HCT116 (cell line): ENCODE results near the gene TMPO. TPM values are rescaled to one million over a fixed set of nuclear protein-coding genes. Genes with fewer than 3 reads are reported as not detected.

Source experiments
- ATAC-seq: fragments of 200-7000 bp; cut with Tn5 transposase; 2 replicates; pipeline ENCODE4 v1.9.1; 2020; ENCODE audit warnings: mild to moderate bottlenecking, moderate library complexity
- BruUV-seq: library from RNA; stranded (reverse); fragments of 400-500 nt; replicated peaks from 2 replicates; lab custom pipeline; 2021; lab: Mats Ljungman, UMichigan
- CTCF ChIA-PET: fragments of 300-600 bp; sonication (Branson Sonifier 250); formaldehyde crosslinking; loops from one replicate; lab custom pipeline; 2021; ENCODE audit warnings: antibody characterized with exemption; lab: Charles Lee
- POLR2A ChIA-PET: fragments of 300-600, 350-600 bp; sonication (Branson Sonifier 250); formaldehyde crosslinking; loops from one replicate; lab custom pipeline; 2021; ENCODE audit warnings: antibody characterized with exemption; lab: Charles Lee
- RAD21 ChIA-PET, 2 experiments: fragments of 300-600 bp; sonication (Branson Sonifier 250); formaldehyde crosslinking; loops; one replicate each; lab custom pipeline; 2023; ENCODE audit warnings: low total read pairs in 2 of 2; ENCODE audit not compliant: uncharacterized antibody in 2 of 2, unreplicated experiment in 2 of 2, low non-redundant PET in 1 of 2; lab: Charles Lee
- DNase-seq: peaks from one replicate; pipeline ENCODE4 v3.0.0-alpha.2; 2010; ENCODE audit warnings: low read depth, low spot score
- H2AFZ ChIP-seq: fragments of 200-600 bp; shearing (Covaris generic), sonication (generic); 2 replicates; pipeline ENCODE4 v1.6.1; 2017; ENCODE audit warnings: low read depth, mixed run types, mixed read lengths, antibody characterized with exemption, low read length; ENCODE audit not compliant: poor library complexity, severe bottlenecking
- H3K27ac ChIP-seq: 2 replicates; pipeline ENCODE4 v1.5.1; 2012; ENCODE audit warnings: low read depth, low read length
- H3K27me3 ChIP-seq: fragments of 200-600 bp; sonication (generic); 2 replicates; pipeline ENCODE4 v1.6.1; 2016; ENCODE audit warnings: mixed run types, low read length, mixed read lengths; ENCODE audit not compliant: insufficient read depth
- H3K36me3 ChIP-seq, 2 experiments: fragments of 200-500 bp in 1 of 2; fragments of 200-600 bp in 1 of 2; sonication (Bioruptor generic) in 1 of 2; sonication (generic) in 1 of 2; 2 replicates each; pipeline versions ENCODE4 v1.5.1 to v1.6.1; 2014 to 2016; ENCODE audit warnings: low read length in 2 of 2, inconsistent platforms in 1 of 2, mixed read lengths in 1 of 2, mixed run types in 1 of 2; ENCODE audit not compliant: insufficient read depth in 2 of 2, control insufficient read depth in 1 of 2
- H3K4me1 ChIP-seq, 2 experiments: fragments of 200-600 bp in 1 of 2; sonication (generic) in 1 of 2; 2 replicates each; pipeline versions ENCODE4 v1.5.1 to v1.6.1; 2012 to 2017; ENCODE audit warnings: low read length in 2 of 2, inconsistent platforms in 1 of 2, mild to moderate bottlenecking in 1 of 2, mixed read lengths in 1 of 2, mixed run types in 1 of 2, moderate library complexity in 1 of 2; ENCODE audit not compliant: insufficient read depth in 2 of 2, control insufficient read depth in 1 of 2
- H3K4me2 ChIP-seq: fragments of 200-600 bp; sonication (generic); 2 replicates; pipeline ENCODE4 v1.6.1; 2017; ENCODE audit warnings: mixed run types, low read length, mixed read lengths
- H3K4me3 ChIP-seq, 2 experiments: fragments of 200-600 bp in 1 of 2; sonication (generic) in 1 of 2; replicated peaks in 1 of 2; 2 replicates each; pipeline ENCODE4 v1.5.1; 2011 to 2016; ENCODE audit warnings: low read length in 2 of 2, control low read depth in 1 of 2, low read depth in 1 of 2, mild to moderate bottlenecking in 1 of 2, mixed read lengths in 1 of 2, mixed run types in 1 of 2
- H3K79me2 ChIP-seq: fragments of 200-600 bp; sonication (generic); 2 replicates; pipeline ENCODE4 v1.6.1; 2017; ENCODE audit warnings: mild to moderate bottlenecking, mixed run types, low read length, moderate library complexity, mixed read lengths; ENCODE audit not compliant: insufficient read depth
- H3K9ac ChIP-seq: fragments of 200-600 bp; sonication (generic); 2 replicates; pipeline ENCODE4 v1.6.1; 2016; ENCODE audit warnings: low read length, mixed read lengths
- H3K9me2 ChIP-seq: fragments of 200-600 bp; sonication (generic), shearing (Covaris generic); 2 replicates; pipeline ENCODE4 v1.6.1; 2017; ENCODE audit warnings: mixed run types, mild to moderate bottlenecking, moderate library complexity; ENCODE audit not compliant: insufficient read depth
- H3K9me3 ChIP-seq, 2 experiments: fragments of 200-500 bp in 1 of 2; fragments of 200-600 bp in 1 of 2; sonication (Bioruptor generic) in 1 of 2; sonication (generic) in 1 of 2; 2 replicates each; pipeline ENCODE4 v1.6.1; 2014 to 2017; ENCODE audit warnings: low read length in 2 of 2, mixed read lengths in 2 of 2, inconsistent platforms in 1 of 2, low read depth in 1 of 2, mild to moderate bottlenecking in 1 of 2, mixed run types in 1 of 2, moderate library complexity in 1 of 2; ENCODE audit not compliant: control insufficient read depth in 1 of 2, insufficient read depth in 1 of 2
- H4K20me1 ChIP-seq: fragments of 200-600 bp; sonication (generic), shearing (Covaris generic); 2 replicates; pipeline ENCODE4 v1.6.1; 2017; ENCODE audit warnings: mixed run types, mild to moderate bottlenecking, moderate library complexity; ENCODE audit not compliant: insufficient read depth
- EGR1 ChIP-seq: IDR thresholded peaks from 2 replicates; pipeline ENCODE4 v1.6.1; 2012; ENCODE audit warnings: low read depth
- ELF1 ChIP-seq: IDR thresholded peaks from 2 replicates; pipeline ENCODE4 v1.6.1; 2012; ENCODE audit warnings: low read depth, borderline replicate concordance
- EZH2 ChIP-seq: fragments of 200-600 bp; sonication (generic); IDR thresholded peaks from 2 replicates; pipeline ENCODE4 v1.6.1; 2017; ENCODE audit warnings: antibody characterized with exemption, mixed run types
- EZH2phosphoT487 ChIP-seq: fragments of 200-600 bp; IDR thresholded peaks from 2 replicates; pipeline ENCODE4 v1.6.1; 2018; ENCODE audit warnings: antibody characterized with exemption, borderline replicate concordance
- FOSL1 ChIP-seq: IDR thresholded peaks from 2 replicates; pipeline ENCODE4 v1.6.1; 2012; ENCODE audit warnings: low read depth
- JUND ChIP-seq: IDR thresholded peaks from 2 replicates; pipeline ENCODE4 v1.6.1; 2012
- POLR2A ChIP-seq: IDR thresholded peaks from 2 replicates; pipeline ENCODE4 v1.7.0; 2011; ENCODE audit warnings: borderline replicate concordance; ENCODE audit not compliant: insufficient read depth, insufficient read length; ENCODE audit errors: extremely low read depth
- POLR2AphosphoS5 ChIP-seq: IDR thresholded peaks from 2 replicates; pipeline ENCODE4 v1.6.1; 2011; ENCODE audit warnings: mild to moderate bottlenecking, low read depth, low read length, moderate library complexity
- RAD21 ChIP-seq: IDR thresholded peaks from 2 replicates; pipeline ENCODE4 v1.6.1; 2012; ENCODE audit warnings: low read depth, mild to moderate bottlenecking
- SP1 ChIP-seq: IDR thresholded peaks from 2 replicates; pipeline ENCODE4 v1.6.1; 2012; ENCODE audit warnings: low read depth
- SRF ChIP-seq: IDR thresholded peaks from 2 replicates; pipeline ENCODE4 v1.6.1; 2012; ENCODE audit warnings: low read depth
- TCF7L2 ChIP-seq: IDR thresholded peaks from 2 replicates; pipeline ENCODE4 v1.7.0; 2011; ENCODE audit warnings: borderline replicate concordance, inconsistent platforms; ENCODE audit not compliant: insufficient read depth, insufficient read length; ENCODE audit errors: extremely low read depth
- ZNF274 ChIP-seq: fragments of 200-500 bp; sonication (Bioruptor generic); IDR thresholded peaks from 2 replicates; pipeline ENCODE4 v1.6.1; 2014; ENCODE audit warnings: mild to moderate bottlenecking, low read depth, low read length, inconsistent platforms
- intact Hi-C: fragments of 100-400 bp; cut with micrococcal nuclease; formaldehyde crosslinking; loops from 2 replicates; pipeline ENCODE4 v1.10.0; 2022
- total RNA-seq: library from RNA; stranded (reverse); gene quantifications from one replicate; pipeline ENCODE4 v1.2.1, GENCODE V29; 2021; ENCODE audit not compliant: unreplicated experiment
- TF ChIP-seq, protein P1 (sequence below), 3 experiments: fragments of 200-600 bp in 1 of 3; sonication (generic) in 1 of 3; IDR thresholded peaks in 2 of 3; conservative IDR thresholded peaks in 1 of 3; 2 replicates each; pipeline ENCODE4 v1.5.1; 2012 to 2017; ENCODE audit warnings: low read depth in 2 of 3, low read length in 2 of 3, antibody characterized with exemption in 1 of 3, borderline replicate concordance in 1 of 3, control low read depth in 1 of 3, mild to moderate bottlenecking in 1 of 3, mixed read lengths in 1 of 3, mixed run types in 1 of 3, moderate library complexity in 1 of 3; ENCODE audit not compliant: insufficient read depth in 1 of 3
- TF ChIP-seq, protein P2 (sequence below): IDR thresholded peaks from 2 replicates; pipeline ENCODE4 v1.6.1; 2011; ENCODE audit warnings: mild to moderate bottlenecking, low read length, moderate library complexity; ENCODE audit not compliant: insufficient replicate concordance; ENCODE audit errors: extremely low read depth
- TF ChIP-seq, protein P3 (sequence below): IDR thresholded peaks from 2 replicates; pipeline ENCODE4 v1.6.1; 2012; ENCODE audit warnings: low read depth
- TF ChIP-seq, protein P4 (sequence below): IDR thresholded peaks from 2 replicates; pipeline ENCODE4 v1.6.1; 2012
- TF ChIP-seq, protein P5 (sequence below): IDR thresholded peaks from 2 replicates; pipeline ENCODE4 v1.6.1; 2012

Gene TMPO
- total RNA-seq, 1 experiment from 2014 or later: 207 TPM

DNA sequence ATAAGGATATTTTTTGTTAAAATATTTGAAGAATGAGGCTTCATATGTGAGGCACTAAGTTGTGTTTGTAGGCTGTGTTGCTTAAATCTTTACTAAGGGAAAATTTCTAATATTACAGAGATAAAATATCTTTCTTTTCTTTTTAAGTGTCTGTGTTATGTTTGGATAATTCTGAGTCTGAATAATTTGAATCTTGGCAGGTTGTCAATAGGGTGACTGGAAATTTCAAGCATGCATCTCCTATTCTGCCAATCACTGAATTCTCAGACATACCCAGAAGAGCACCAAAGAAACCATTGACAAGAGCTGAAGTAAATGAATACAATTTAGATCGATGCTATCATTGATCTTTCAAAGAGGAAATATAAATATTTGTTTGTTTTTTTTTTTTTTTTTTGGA lies 29.4 kb downstream of the TMPO start:
- ATAC-seq: no peak
- H3K4me1 ChIP-seq: no peaks in the 10 kb centered on the region
- H3K9me3 ChIP-seq: no peaks in the 10 kb centered on the region
- no TSS peak for BruUV-seq
- RAD21 ChIA-PET: no interaction called here
- H3K4me3 ChIP-seq: no peak overlapping the region
- POLR2A ChIA-PET: no interaction called here
- intact Hi-C loops: no loop called here
- no peaks in the 10 kb centered on the region for H3K27me3 ChIP-seq
- H3K27ac ChIP-seq: no peak overlapping the region
- no peak overlapping the region for H2AFZ ChIP-seq
- no peak for TF ChIP-seq TCF7L2
- TF ChIP-seq EGR1: no peak
- TF ChIP-seq FOSL1: no peak
- TF ChIP-seq, protein P1, sequence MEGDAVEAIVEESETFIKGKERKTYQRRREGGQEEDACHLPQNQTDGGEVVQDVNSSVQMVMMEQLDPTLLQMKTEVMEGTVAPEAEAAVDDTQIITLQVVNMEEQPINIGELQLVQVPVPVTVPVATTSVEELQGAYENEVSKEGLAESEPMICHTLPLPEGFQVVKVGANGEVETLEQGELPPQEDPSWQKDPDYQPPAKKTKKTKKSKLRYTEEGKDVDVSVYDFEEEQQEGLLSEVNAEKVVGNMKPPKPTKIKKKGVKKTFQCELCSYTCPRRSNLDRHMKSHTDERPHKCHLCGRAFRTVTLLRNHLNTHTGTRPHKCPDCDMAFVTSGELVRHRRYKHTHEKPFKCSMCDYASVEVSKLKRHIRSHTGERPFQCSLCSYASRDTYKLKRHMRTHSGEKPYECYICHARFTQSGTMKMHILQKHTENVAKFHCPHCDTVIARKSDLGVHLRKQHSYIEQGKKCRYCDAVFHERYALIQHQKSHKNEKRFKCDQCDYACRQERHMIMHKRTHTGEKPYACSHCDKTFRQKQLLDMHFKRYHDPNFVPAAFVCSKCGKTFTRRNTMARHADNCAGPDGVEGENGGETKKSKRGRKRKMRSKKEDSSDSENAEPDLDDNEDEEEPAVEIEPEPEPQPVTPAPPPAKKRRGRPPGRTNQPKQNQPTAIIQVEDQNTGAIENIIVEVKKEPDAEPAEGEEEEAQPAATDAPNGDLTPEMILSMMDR (IDR thresholded peaks at IDR 0.05 in 2 of 3, conservative IDR thresholded peaks at IDR 0.05 in 1 of 3; ENCODE audit: borderline replicate concordance in 1 of 3, insufficient read depth in 1 of 3, low read depth in 2 of 3, low read length in 2 of 3): no peak
- TF ChIP-seq, protein P2, sequence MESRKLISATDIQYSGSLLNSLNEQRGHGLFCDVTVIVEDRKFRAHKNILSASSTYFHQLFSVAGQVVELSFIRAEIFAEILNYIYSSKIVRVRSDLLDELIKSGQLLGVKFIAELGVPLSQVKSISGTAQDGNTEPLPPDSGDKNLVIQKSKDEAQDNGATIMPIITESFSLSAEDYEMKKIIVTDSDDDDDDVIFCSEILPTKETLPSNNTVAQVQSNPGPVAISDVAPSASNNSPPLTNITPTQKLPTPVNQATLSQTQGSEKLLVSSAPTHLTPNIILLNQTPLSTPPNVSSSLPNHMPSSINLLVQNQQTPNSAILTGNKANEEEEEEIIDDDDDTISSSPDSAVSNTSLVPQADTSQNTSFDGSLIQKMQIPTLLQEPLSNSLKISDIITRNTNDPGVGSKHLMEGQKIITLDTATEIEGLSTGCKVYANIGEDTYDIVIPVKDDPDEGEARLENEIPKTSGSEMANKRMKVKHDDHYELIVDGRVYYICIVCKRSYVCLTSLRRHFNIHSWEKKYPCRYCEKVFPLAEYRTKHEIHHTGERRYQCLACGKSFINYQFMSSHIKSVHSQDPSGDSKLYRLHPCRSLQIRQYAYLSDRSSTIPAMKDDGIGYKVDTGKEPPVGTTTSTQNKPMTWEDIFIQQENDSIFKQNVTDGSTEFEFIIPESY: no peak
- TF ChIP-seq POLR2A: no peak
- TF ChIP-seq ZNF274: no peak
- no peak for TF ChIP-seq EZH2
- TF ChIP-seq SRF: no peak
- TF ChIP-seq, protein P3, sequence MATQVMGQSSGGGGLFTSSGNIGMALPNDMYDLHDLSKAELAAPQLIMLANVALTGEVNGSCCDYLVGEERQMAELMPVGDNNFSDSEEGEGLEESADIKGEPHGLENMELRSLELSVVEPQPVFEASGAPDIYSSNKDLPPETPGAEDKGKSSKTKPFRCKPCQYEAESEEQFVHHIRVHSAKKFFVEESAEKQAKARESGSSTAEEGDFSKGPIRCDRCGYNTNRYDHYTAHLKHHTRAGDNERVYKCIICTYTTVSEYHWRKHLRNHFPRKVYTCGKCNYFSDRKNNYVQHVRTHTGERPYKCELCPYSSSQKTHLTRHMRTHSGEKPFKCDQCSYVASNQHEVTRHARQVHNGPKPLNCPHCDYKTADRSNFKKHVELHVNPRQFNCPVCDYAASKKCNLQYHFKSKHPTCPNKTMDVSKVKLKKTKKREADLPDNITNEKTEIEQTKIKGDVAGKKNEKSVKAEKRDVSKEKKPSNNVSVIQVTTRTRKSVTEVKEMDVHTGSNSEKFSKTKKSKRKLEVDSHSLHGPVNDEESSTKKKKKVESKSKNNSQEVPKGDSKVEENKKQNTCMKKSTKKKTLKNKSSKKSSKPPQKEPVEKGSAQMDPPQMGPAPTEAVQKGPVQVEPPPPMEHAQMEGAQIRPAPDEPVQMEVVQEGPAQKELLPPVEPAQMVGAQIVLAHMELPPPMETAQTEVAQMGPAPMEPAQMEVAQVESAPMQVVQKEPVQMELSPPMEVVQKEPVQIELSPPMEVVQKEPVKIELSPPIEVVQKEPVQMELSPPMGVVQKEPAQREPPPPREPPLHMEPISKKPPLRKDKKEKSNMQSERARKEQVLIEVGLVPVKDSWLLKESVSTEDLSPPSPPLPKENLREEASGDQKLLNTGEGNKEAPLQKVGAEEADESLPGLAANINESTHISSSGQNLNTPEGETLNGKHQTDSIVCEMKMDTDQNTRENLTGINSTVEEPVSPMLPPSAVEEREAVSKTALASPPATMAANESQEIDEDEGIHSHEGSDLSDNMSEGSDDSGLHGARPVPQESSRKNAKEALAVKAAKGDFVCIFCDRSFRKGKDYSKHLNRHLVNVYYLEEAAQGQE: no peak
- no peak for TF ChIP-seq ELF1
- no peak for TF ChIP-seq RAD21
- TF ChIP-seq EZH2phosphoT487: no peak
- no peak for TF ChIP-seq POLR2AphosphoS5
- no peak for TF ChIP-seq JUND
- TF ChIP-seq, protein P4, sequence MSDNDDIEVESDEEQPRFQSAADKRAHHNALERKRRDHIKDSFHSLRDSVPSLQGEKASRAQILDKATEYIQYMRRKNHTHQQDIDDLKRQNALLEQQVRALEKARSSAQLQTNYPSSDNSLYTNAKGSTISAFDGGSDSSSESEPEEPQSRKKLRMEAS: no peak
- TF ChIP-seq SP1: no peak
- TF ChIP-seq, protein P5, sequence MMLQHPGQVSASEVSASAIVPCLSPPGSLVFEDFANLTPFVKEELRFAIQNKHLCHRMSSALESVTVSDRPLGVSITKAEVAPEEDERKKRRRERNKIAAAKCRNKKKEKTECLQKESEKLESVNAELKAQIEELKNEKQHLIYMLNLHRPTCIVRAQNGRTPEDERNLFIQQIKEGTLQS: no peak
- TF ChIP-seq, all 23 proteins: peak for 0
- Histone ChIP-seq H3K79me2 (peaks cover 64% of the 10 kb centered on the region), H3K36me3 (peaks cover 45 to 63% of the 10 kb centered on the region in 2 experiments), H3K9ac (no peak overlapping the region), H4K20me1 (peaks cover 14% of the 10 kb centered on the region; the same call in 1 of the 2 replicates), H3K9me2 (no peaks in the 10 kb centered on the region), H3K4me2 (no peak overlapping the region)
- CTCF ChIA-PET: interaction anchor here (1.1 kb wide), 1 partner anchor 12 kb away, joined by 3 read pairs; no protein-coding TSS in a partner anchor
- no peak for DNase-seq
